ENCODE results near the gene LLGL2.

The LLGL2 gene

DNA sequence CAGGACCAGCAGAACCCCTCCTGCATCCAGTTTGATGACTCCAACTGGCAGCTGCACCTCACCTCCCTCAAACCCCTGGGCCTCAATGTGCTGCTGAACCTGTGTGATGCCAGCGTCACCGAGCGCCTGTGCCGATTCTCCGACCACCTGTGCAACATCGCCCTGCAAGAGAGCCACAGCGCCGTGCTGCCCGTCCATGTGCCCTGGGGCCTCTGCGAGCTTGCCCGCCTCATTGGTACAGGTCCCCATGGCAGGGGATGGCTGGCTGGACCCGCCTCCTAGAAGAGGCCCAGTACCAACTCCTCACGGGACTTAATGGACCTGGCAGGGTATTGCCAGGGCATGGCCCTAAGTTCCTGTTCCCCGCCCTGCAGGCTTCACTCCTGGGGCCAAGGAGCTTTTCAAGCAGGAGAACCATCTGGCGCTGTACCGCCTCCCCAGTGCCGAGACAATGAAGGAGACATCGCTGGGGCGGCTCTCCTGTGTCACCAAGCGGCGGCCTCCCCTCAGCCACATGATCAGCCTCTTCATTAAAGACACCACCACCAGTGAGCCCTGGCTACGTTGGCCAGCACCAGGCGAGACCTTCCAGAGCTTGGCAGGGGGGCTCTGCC lies 32.8 kb upstream of the LLGL2 start:
- no peak for DNase-seq (ENCODE audit: low read depth in 2 of 2)

DNA sequence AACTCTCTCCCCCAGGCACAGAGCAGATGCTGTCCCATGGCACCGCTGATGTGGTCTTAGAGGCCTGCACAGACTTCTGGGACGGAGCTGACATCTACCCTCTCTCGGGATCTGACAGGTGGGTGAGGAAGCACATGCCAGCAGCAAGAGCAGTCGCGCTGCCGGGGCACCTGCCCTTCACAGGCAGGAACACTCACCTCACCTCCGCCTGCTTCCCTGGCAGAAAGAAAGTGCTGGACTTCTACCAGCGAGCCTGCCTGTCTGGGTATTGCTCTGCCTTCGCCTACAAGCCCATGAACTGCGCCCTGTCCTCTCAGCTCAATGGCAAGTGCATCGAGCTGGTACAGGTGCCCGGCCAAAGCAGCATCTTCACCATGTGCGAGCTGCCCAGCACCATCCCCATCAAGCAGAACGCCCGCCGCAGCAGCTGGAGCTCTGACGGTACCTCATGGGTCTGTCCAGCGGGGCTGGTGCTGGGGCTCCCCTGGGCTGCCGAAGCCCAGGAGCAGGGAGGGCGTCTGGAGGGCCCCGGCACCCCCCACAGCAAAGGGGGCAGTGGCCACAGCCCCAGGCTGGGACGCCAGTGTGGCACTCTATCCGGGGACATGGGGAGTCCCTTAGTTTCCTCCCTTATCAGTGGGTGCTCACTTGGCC lies 31.9 kb upstream of the LLGL2 start:
- no peak for DNase-seq (ENCODE audit: low read depth in 2 of 2)

DNA sequence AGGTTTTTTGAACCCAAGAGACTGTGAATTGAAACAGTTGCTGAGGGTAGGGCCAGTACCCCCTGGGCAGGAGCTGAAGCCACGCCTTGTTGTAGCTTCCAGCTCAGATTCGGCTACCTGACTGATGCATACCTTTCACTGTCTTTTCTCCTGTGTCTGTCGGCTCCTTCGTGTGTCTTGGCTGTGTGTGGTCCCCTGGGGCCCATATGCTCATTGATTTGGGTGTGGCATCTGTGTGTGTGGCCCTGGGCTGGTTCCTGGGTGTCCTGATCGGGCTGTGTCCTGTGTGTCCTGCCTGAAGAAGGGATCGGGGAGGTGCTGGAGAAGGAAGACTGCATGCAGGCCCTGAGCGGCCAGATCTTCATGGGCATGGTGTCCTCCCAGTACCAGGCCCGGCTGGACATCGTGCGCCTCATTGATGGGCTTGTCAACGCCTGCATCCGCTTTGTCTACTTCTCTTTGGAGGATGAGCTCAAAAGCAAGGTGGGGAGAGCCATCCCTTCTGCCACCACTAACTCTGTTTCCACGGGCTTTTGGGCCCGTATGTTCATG lies 31.1 kb upstream of the LLGL2 start:
- no peak for DNase-seq (ENCODE audit: low read depth in 2 of 2)

DNA sequence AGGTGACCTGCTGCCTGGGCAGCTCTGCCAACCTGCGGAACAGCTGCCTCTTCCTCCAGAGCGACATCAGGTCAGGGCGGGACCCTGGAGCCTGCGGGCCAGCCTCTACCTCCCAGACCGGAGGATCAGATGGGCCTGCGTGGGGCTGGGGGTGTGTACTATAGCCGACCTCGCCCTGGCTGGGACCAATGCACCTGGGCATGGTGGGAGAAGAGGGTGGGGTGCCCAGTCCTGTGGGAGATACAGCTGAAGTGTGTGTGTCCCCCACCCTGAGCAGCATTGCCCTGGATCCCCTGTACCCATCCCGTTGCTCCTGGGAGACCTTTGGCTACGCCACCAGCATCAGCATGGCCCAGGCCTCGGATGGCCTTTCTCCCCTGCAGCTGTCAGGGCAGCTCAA lies 29.5 kb upstream of the LLGL2 start:
- DNase-seq (ENCODE audit: low read depth in 2 of 2), result no peak

DNA sequence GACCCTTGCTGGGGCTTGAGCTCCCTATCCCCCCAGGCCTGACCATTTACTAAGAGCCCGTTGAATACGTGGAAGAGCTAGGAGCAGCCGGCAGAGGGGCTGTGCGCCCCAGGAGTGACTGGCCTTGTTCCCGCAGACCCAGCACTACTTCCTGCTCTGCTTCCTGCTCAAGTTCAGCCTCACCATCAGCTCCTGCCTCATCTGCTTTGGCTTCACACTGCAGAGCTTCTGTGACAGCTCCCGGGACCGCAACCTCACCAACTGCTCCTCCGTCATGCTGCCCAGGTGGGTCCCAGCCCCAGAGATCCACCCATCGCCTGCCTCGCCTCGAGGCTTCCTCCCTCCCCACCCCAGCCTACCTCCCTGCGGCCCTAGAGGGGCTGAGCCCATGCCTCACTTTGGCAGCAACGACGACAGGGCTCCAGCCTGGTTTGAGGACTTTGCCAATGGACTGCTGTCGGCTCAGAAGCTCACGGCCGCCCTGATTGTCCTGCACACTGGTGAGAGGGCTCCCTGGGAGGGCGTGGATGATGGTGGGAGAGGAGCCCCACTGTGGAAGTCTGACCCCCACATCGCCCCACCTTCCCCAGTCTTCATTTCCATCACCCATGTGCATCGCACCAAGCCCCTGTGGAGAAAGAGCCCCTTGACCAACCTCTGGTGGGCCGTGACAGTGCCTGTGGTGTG lies 27.3 kb upstream of the LLGL2 start:
- no peak for DNase-seq (ENCODE audit: low read depth in 2 of 2)

DNA sequence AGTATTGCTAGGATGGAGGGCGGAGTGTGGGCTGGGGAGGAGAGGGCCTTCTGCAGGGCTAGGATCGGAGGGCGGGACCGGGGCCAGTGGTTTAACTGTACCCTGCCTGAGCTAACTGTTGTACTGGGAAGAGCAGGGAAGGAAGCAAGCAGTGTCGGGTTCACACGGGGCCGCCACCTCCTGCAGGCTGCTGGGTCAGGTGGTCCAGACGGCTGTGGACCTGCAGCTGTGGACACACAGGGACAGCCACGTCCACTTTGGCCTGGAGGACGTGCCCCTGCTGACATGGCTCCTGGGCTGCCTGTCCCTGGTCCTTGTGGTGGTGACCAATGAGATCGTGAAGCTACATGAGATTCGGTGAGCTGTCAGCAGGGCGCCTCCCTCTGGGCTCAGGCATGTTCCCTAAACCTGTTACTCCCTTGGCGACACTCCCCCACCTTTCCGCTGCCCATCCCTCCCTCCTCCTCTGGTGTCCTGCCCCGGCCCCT lies 26.7 kb upstream of the LLGL2 start:
- no peak for DNase-seq (ENCODE audit: low read depth in 2 of 2)

DNA sequence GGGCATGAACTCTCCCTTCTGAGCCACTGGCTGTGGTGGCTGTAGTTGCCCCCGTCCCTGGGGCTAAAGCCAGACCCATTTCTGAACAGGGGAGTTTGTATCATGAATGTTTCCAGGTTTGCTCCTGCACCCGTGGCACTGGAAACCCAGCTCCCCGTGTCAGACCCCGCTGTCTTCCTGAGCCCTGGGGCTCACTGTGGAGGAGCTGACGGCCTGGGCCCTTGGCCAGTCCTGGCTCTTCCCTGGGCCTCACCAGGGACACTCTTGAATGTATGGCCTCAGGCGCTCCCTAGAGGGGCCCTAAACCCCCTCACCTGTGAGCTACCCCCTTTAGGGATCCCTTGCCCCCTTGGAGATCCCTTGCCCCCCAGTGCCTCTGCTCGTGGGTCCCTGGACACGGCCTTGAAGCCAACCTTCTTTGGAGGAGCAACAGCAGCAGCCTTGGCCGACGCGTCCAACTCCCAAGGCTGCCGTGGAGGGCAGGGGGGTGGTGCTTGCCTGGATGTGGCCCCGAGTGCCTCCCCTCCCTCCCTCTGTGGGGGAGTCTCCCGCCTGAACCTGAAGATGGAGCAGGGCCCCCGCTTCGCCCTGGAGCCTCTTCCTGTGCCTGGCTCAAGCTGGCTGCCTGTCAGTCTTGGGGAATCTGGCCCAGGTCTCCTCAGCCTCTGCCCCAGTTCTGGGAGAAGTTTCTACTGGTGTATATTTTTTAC lies 26.0 kb upstream of the LLGL2 start:
- DNase-seq (ENCODE audit: low read depth in 2 of 2), result no peak

DNA sequence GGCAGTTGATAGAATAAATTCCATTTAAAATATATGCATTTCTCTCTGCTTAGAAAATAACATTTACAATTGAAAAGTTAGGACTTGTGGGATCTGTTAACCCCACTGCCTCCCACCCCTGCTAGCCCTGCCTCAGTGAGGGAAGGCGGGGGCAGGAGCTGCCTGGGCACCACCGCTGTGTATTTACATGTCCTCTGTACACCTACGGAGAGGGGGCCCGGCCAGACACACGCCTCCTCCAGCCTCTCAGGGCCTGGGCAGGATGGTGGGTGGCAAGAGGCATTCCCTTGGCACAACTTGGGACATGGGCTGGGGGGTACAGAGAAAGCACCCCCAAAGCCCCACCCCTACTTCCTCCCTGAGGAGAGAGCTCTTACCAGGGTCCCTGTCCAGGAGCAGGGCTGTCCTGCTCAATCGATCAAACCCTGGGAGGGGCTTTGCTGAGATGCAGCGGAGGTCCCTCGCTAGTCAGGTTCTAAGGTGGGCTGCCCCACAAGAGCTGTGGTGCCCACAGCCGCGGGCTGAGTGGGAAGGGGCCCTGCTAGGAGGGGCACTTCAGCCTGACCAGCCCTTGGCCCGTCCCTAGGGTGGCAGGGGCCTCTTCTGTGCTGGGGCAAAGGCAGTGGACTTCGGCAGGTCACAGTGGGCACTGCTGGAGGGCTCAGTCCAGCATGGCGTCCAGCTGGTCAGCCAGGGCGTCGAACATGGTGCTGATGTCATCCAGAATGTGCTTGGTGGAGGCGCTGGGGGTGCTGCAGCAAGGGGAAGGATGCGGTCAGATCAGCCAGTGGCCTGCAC lies 24.9 kb upstream of the LLGL2 start:
- no peak for DNase-seq (ENCODE audit: low read depth in 2 of 2)

DNA sequence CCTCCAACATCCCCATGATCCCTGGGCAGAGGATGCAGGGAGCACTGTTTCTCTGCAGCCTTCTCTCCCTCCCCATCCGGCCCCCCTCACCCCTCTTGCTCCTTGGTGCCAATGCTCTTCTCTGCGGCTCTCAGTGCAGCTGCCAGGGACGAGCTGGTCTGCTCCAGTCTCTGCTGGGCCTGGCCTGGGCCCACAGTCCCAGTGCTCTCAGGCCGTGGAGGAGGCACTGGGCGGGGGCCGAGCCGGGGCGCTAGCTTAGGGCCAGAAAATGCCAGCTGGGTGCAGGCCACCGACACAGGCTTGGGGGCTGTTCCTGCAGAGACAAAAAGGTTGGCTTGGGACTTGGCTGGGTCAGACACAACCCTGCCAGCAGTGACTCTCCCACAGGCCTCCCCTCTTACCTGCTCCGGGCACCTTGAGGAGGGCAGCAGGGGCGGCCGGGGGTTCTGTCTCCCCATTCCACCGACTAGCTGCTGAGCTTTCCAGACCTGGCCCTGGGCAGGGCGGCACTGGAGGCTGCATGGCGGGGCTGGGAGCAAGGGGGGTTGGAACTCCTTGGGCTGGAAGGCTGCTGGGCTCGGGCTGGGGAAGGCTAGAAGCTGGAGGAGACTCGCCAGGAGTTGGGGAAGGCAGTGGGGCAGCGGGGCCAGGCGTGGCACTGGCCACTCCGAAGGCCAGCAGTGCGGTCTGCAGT lies 24.0 kb upstream of the LLGL2 start:
- no peak for DNase-seq (ENCODE audit: low read depth in 2 of 2)

DNA sequence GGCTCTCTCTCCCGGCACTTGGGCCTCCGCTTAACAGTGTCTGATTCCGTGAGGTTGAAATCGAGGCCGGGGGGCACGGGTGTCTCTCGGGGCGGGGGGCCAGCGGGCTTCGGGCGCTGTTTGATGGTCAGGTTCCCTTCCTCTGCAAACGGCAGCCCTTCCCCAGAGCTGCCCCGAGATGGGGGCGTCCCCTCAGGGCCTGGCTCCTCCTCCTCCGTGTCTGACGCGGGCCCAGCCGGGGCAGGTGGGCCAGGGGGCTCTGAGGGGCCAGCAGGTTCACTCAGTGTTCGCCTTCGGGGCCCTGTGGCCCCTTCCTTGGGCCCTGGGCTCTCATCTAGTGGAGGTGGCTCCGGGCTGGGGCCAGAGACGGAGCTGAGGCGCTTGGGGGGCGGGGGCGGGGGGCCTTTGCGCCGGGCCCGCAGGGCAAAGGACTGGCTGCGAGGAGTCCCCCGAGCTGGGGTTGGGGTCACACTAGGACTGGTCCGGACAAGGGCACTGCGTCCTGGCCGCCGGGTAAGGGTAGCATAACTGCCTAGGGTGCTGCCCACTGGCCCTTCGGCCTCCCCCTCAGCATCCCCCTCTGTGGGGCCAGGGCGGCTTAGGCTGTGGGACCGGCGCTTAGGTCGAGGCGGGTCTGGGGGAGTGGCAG lies 23.3 kb upstream of the LLGL2 start:
- DNase-seq (ENCODE audit: low read depth in 2 of 2), result no peak

DNA sequence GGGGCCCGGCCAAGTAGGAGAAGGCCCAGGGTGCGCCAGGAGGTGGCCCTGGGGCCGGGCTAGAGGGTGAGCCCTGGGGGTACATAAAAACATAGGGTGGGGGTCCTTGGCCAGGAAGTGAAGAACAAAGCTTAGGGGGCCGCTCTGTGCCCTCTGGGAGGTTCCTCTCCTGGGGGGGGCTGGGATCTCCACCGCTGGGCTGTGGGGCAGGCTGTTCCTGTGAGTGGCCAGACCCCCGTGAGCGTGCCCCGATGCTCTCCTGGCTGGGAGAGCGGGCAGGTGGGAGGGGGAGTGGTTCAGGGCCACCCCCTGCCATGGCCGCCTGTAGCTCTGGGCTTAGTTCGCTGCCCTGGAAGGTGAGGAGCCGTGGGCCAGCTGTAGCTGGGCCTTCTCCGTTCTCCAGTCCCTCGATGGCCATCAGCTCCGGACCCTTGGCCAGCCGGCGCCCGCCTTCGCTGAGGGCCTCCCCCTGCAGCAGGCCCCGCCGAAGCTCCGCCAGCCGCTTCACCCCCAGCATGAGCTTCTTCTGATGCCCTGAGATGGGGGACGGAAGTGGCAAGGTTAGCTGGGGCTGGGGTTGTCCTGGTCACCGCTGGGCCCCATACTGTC lies 22.7 kb upstream of the LLGL2 start:
- no peak for DNase-seq (ENCODE audit: low read depth in 2 of 2)

DNA sequence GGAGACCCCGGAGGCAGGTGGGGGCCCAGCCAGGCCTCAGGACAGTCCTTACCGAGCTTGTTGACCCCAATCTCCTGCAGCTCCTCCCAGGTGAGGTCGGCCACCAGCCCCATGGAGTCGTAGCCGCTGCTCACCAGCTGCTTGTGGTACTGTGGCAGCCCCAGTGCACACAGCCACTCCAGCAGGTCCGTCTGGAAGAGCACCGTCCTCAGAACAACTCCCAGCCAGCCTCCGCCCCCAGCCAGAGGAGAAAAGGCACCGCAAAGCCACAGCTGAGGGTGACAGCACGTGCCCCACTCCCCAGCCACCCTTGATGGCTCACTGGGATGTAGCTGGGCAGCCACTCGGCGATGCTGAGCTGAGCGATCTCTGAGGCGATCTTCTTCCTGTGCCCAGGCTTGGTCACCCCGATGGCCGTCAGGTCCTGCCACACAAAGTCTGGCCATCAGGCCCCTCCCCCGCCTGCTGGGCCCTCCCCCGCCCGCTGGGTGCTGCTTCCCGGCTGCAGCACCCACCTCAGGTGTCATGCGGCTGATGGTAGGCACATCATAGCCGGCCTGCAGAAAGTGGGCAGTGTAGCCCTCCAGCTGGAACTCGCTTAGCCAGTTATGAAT lies 22.1 kb upstream of the LLGL2 start:
- no peak for DNase-seq (ENCODE audit: low read depth in 2 of 2)

DNA sequence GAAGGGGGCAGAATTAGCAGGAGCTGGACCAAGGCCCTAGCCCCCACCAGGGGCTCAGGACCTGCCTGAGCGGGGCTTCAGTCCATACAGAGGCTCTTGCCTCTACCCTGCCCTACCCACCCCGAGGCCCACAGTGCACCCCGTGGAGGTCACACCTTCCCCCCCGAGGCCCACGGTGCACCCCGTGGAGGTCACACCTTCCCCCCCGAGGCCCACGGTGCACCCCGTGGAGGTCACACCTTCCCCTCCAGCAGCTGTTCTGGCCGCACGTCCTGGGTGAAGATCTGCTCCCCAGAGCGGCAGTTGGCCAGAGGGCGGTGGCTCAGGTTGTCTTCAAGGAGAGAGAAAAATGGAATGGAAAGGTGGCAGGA lies 21.5 kb upstream of the LLGL2 start:
- no peak for DNase-seq (ENCODE audit: low read depth in 2 of 2)

DNA sequence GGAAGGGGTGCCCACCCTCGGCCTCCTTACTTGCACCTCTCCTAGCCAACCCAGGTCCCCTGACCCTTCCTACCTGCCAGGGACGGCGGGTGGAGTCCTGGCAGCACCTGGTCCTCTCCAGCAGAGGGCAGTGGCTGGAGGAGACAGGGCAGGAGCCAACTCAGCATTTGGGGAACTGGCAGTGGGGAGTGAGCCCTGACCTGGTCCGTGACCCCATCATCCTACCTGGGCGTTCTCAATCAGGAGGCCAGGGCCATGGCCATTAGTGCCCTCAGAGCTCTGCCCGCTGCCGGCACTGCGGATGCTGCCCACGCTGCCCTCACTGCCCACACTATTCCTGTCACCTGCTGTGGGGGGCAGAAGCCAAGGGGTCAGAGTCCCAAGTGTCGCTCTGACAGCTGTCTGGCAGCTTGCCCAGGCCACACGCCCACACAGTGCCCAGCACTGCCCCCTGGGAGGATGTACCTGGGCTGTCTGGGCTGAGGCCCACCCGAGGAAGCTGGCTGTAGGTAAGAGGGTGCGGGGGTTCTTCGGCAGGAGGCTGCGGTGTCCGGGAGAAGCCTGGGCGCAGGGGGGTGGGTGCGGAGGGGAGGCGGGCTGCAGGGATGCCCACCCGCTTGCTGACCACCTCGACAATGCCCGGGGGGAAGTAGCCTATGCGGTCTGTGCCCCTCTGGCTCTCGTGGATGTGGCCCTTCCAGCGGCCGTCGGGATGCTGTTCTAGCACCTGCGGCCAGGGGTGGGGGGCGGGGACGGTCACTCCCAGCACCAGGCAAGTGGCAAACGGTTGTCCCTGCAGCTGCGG lies 20.9 kb upstream of the LLGL2 start:
- DNase-seq (ENCODE audit: low read depth in 2 of 2), result peak in 1 of 2 donors; percentile 25

DNA sequence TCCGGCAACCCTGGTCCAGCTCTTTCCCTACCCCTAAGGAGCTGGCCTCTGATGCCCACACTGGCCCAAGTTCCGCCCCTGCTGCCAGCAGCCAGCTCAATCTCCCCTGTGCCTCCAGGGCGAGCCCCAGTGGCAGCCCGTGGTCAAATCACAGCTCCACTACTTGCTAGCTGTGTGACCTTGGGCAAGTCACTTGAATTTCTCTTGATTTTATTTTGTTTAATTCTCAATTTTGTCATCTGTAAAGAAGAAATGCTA lies 20.4 kb upstream of the LLGL2 start:
- DNase-seq (ENCODE audit: low read depth in 2 of 2), result no peak

DNA sequence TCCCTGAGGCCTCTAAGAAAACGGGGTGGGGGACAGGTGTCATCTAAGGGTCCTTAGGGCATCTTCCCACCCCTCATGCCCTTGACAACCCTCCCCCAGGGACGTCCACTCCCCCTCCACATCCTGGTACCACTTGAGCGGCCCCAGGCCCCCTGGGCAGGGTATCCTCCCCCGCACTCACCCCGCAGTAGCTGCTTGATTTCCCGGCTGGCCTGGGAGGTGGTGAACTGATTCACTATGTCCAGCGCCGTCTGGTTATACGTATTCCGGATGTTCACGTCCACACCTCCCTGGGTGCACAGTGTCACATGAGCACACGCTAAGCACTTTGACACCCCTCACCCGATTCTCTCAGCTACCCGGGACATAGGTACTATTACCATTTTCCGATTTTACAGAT lies 19.9 kb upstream of the LLGL2 start:
- DNase-seq (ENCODE audit: low read depth in 2 of 2), result no peak

DNA sequence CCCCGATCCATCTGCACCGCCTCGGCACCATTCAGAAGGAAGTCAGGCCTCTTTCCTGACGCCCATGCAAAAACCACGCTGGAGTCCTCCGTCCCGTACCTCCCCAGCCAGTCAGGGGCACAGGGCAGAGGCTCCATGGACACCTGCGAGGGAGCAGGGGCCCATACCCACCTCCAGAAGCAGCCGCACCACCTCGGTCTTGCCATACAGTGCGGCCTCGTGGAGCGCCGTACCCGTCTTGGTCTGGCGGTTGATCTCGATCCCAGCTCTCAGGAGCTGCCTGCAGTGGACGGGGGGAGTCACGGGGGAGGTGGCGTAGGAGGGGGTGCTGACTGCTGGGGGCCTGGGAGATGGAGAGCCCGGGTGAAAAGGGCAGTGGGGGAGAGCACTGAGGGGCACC lies 19.4 kb upstream of the LLGL2 start:
- DNase-seq (ENCODE audit: low read depth in 2 of 2), result no peak

DNA sequence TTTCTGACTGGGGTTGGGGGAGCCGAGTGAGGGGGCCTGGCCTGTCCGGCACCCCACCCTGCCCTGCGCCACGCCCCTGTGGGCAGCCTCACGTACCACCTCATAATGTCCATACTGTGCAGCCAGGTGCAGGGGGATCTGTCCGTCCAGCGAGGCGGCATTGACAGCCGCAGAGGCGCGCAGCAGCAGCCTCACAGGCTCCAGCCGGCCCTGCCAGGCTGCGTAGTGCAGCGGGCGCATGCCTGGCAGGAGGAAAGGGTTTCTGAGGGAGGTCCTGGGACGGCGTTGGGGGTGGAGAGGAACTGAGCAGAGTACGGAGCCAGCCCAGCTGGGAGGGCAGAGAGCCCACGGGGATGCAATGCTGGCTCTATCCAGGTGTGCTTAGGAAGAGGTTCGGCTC lies 18.6 kb upstream of the LLGL2 start:
- no peak for DNase-seq (ENCODE audit: low read depth in 2 of 2)
